Measurements from ENCODE around the gene CLCN4. TPM values are rescaled to one million over a fixed set of nuclear protein-coding genes. Genes with fewer than 3 reads are reported as not detected.
A peak's percentile ranks its signal among the peaks of the same experiment; 100 is the strongest.

The CLCN4 gene
- total and polyA plus RNA-seq, 12 donors = 1.2 to 13.9 (median 4.1) TPM

GRCh38 chrX:10164879-10165278 lies 8.1 kb downstream of the CLCN4 start:
- no peaks in the 10 kb centered on the region for H3K4me1 ChIP-seq (replicated peaks in 1 of 2)
- no peak for DNase-seq
- peaks cover 21% of the 10 kb centered on the region for H3K27me3 ChIP-seq
- TF ChIP-seq CTCF (IDR thresholded peaks at IDR 0.05) (no peak), POLR2A (IDR thresholded peaks at IDR 0.05) (no peak)
- no peak overlapping the region for H3K4me3 ChIP-seq
- intact Hi-C loops (cut with DNase I) = no loop called here
- H3K9me3 ChIP-seq (replicated peaks in 1 of 3) = no peaks in the 10 kb centered on the region
- no peak overlapping the region for H3K27ac ChIP-seq
- no peaks in the 10 kb centered on the region for H3K36me3 ChIP-seq (replicated peaks in 1 of 2)
- 89 to 99% (median 94%) methylated on average over 7 to 11 of the region's 11 CpGs for WGBS, 4 donors

- Histone ChIP-seq H3K27ac (no peak overlapping the region), H3K4me3 (no peak overlapping the region), H3K27me3 (peaks cover 16% of the 10 kb centered on the region), H3K36me3 (replicated peaks in 1 of 2) (no peaks in the 10 kb centered on the region), H3K4me1 (replicated peaks in 1 of 2) (no peaks in the 10 kb centered on the region), H3K9me3 (replicated peaks in 1 of 3) (no peaks in the 10 kb centered on the region)
- DNase-seq = no peak
- TF ChIP-seq CTCF (IDR thresholded peaks at IDR 0.05) = no peak
- TF ChIP-seq POLR2A (IDR thresholded peaks at IDR 0.05) = no peak
- WGBS, 4 donors = 75 to 91% (median 82%) methylated on average over 16 to 18 of the region's 18 CpGs
- intact Hi-C loops (cut with DNase I) = no loop called here
Measured at GRCh38 chrX:10165580-10166247, 8.9 kb downstream of the CLCN4 start.

DNA sequence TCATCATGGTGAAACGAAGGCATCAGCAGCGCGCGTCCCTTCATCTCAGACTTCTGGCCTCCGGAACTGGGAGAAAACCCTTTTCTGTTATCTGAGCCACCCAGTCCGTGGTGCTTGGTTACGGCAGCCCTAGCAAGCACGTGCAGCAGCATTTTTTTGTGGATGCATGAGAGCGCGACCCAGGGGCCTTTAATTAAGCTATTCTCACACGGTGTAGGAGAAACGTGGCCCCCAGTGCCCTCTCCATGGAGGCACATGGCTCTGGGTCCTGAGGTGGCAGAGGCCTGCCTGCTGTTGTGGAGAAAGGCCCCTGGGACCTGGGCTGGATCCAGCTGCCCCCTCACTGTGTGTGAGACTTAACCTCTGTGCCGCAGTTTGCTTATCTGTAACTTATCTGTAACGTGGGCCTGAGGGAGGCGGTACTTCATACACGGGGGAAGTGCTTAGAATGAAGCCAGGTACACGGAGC lies 9.5 kb downstream of the CLCN4 start:
- 72 to 85% (median 80%) methylated on average over 16 to 17 of the region's 17 CpGs for WGBS, 4 donors
- H3K27me3 ChIP-seq = peaks cover 16% of the 10 kb centered on the region
- no peaks in the 10 kb centered on the region for H3K36me3 ChIP-seq (replicated peaks in 1 of 2)
- peak overlapping the region in 1 of 5 donors; percentile 40 for H3K27ac ChIP-seq
- no peak for DNase-seq
- TF ChIP-seq POLR2A (IDR thresholded peaks at IDR 0.05) (no peak), CTCF (IDR thresholded peaks at IDR 0.05) (no peak)
- H3K4me3 ChIP-seq = no peak overlapping the region
- intact Hi-C loops (cut with DNase I) = no loop called here
- no peaks in the 10 kb centered on the region for H3K9me3 ChIP-seq (replicated peaks in 1 of 3)
- no peaks in the 10 kb centered on the region for H3K4me1 ChIP-seq (replicated peaks in 1 of 2)

DNA sequence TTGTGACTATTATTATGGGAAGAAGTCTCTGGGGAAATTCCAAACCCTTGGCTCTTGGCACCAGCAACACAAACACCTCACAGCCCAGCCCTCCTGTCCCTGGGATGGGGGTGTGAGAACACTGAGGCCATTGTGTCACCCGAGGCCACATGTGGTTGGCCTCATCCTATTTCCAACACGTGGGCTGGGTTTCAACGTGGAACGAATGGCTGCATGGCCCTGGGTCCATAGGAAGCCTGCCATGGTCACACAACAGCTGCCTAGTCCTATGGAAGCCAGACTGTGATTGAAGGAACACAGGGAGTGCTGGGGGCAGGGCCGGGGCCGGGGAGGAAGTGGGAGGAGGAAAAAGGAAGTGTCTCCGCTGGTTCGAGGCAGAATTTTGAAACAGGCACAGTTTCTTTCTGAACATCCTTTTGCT lies 10.0 kb downstream of the CLCN4 start:
- DNase-seq = peak in 1 of 7 donors; percentile 11
- intact Hi-C loops (cut with DNase I) = no loop called here
- 58 to 68% (median 58%) methylated on average over 4 to 8 of the region's 8 CpGs for WGBS, 4 donors

More for the DNA sequence above, 10.0 kb downstream of the CLCN4 start:
- TF ChIP-seq POLR2A (IDR thresholded peaks at IDR 0.05) (no peak), CTCF (IDR thresholded peaks at IDR 0.05) (no peak)
- Histone ChIP-seq H3K27ac (peak overlapping the region in 1 of 5 donors; percentile 40), H3K27me3 (peaks cover 13% of the 10 kb centered on the region), H3K9me3 (replicated peaks in 1 of 3) (no peaks in the 10 kb centered on the region), H3K4me3 (no peak overlapping the region), H3K36me3 (replicated peaks in 1 of 2) (no peaks in the 10 kb centered on the region), H3K4me1 (replicated peaks in 1 of 2) (no peaks in the 10 kb centered on the region)

All from adrenal gland (tissue), 12 donors.